ENCODE data around the gene GPR101. TPM values are rescaled to one million over a fixed set of nuclear protein-coding genes. Genes with fewer than 3 reads are reported as not detected.

GPR101 gene
- total RNA-seq, 1 experiment from 2014 or later: not detected

GRCh38 chrX:136999024-136999423, 34.8 kb downstream of the GPR101 start:
- Histone ChIP-seq H4K91ac (ENCODE audit: insufficient read length, low read depth, low read length) (no peak overlapping the region), H3K23me2 (ENCODE audit: insufficient read length, low read depth, low read length, poor library complexity, severe bottlenecking) (no peaks in the 10 kb centered on the region), H2AFZ (ENCODE audit: low read length) (no peak overlapping the region), H3K27me3 (ENCODE audit: insufficient read depth, low read length) (no peaks in the 10 kb centered on the region), H4K5ac (ENCODE audit: insufficient read length, low read depth, low read length) (no peak overlapping the region), H3K79me2 (ENCODE audit: insufficient read depth, low read length) (no peaks in the 10 kb centered on the region), H3K14ac (ENCODE audit: insufficient read depth, low read length) (no peak overlapping the region), H2BK15ac (ENCODE audit: low read depth, low read length) (no peak overlapping the region), H2BK20ac (ENCODE audit: low read depth, low read length, poor library complexity, severe bottlenecking) (no peak overlapping the region), H3K23ac (ENCODE audit: insufficient read length, low read depth, low read length) (no peak overlapping the region), H3K9ac (ENCODE audit: extremely low read depth, insufficient read length, low read length) (no peak overlapping the region), H3K4me1 (ENCODE audit: insufficient read depth, low read length) (no peaks in the 10 kb centered on the region), H2BK120ac (ENCODE audit: low read depth, low read length, poor library complexity, severe bottlenecking) (no peak overlapping the region), H3K27ac (ENCODE audit: insufficient read length, low read depth, low read length) (no peak overlapping the region), H2AK5ac (ENCODE audit: insufficient read length, low read length) (no peak overlapping the region), H3K18ac (ENCODE audit: insufficient read length, low read depth, low read length) (no peak overlapping the region), H3K4ac (ENCODE audit: low read depth, low read length) (no peak overlapping the region), H3K9me3 (ENCODE audit: control insufficient read depth, low read depth, low read length) (peaks cover 25% of the 10 kb centered on the region), H4K20me1 (ENCODE audit: control insufficient read depth, insufficient read depth, insufficient read length) (no peaks in the 10 kb centered on the region), H4K8ac (replicated peaks; ENCODE audit: insufficient read length, low read depth, low read length) (no peak overlapping the region), H2BK5ac (ENCODE audit: insufficient read length, low read length) (no peak overlapping the region), H3T11ph (ENCODE audit: low read length) (no peak overlapping the region), H3K4me2 (ENCODE audit: insufficient read depth, insufficient read length, low read length) (no peak overlapping the region), H3K79me1 (ENCODE audit: insufficient read depth, low read depth, low read length, poor library complexity, severe bottlenecking) (no peaks in the 10 kb centered on the region), H3K56ac (ENCODE audit: insufficient read length, low read depth, low read length) (no peak overlapping the region), H2BK12ac (ENCODE audit: insufficient read length, low read depth, low read length) (no peak overlapping the region)
- Mint-ChIP-seq H3K27me3 (ENCODE audit: low read depth) (peaks cover 3% of the 10 kb centered on the region), H3K4me3 (no peak overlapping the region), H3K36me3 (ENCODE audit: insufficient read depth in 1 of 3, low read depth in 3 of 3) (peaks cover 1 to 5% (median 4%) of the 10 kb centered on the region in 3 experiments; a peak in 5 of 7 replicates), H3K27ac (no peak overlapping the region), H3K4me1 (no peaks in the 10 kb centered on the region), H3K9me3 (peaks cover 51 to 62% of the 10 kb centered on the region in 2 experiments)
- no peak for TF ChIP-seq CTCF (conservative IDR thresholded peaks at IDR 0.05)
- no peak for DNase-seq
- no CpG with 5 or more reads among the region's 3 CpGs for WGBS (ENCODE audit: extremely low coverage, insufficient read length, low lambda C conversion rate)

Other genes with a start within 250 kb of the GPR101 start
- 409 and 414 TPM in 2 replicates for gene RBMX, start 153.3 kb downstream of the GPR101 start, total RNA-seq (2021)

Measured in H9 (cell line).